KOPT-K1 (cell line): ENCODE results near the gene NCCRP1.
"Not testable (repeated sequence)": the region's sequence is repeated elsewhere in the genome, so short reads cannot be mapped to it uniquely, and the experiment has no call there.

Experiments used
- H3K27ac ChIP-seq: fragments of 200-600 bp; sonication (generic); 2 replicates; pipeline ENCODE4 v1.5.1; 2016; ENCODE audit warnings: antibody characterized with exemption, mild to moderate bottlenecking, low read depth, low read length; ENCODE audit not compliant: poor library complexity, severe bottlenecking
- H3K36me3 ChIP-seq: fragments of 200-600 bp; sonication (generic); 2 replicates; pipeline ENCODE4 v1.5.1; 2017; ENCODE audit warnings: antibody characterized with exemption, mild to moderate bottlenecking, low read length, moderate library complexity; ENCODE audit not compliant: insufficient read depth
- H3K9me3 ChIP-seq: fragments of 200-600 bp; sonication (generic); 2 replicates; pipeline ENCODE4 v1.5.1; 2017; ENCODE audit warnings: antibody characterized with exemption, low read length, mild to moderate bottlenecking; ENCODE audit not compliant: insufficient read depth, poor library complexity, severe bottlenecking

Gene NCCRP1

GRCh38 chr19:39203372-39204341, 6.9 kb downstream of the NCCRP1 start, which contains the start of gene SYCN:
SYCN (minus strand) TSS chr19:39204263; CDS start chr19:39204254, 9 bp downstream.
- Histone ChIP-seq H3K36me3 (no peaks in the 10 kb centered on the region), H3K9me3 (no peaks in the 10 kb centered on the region), H3K27ac (no peak within 1 kb of the TSS)

- Histone ChIP-seq H3K36me3 (no peaks in the 10 kb centered on the region), H3K27ac (no peak overlapping the region), H3K9me3 (no peaks in the 10 kb centered on the region)
Observed at GRCh38 chr19:39205449-39205764, 8.6 kb downstream of the NCCRP1 start.

- Histone ChIP-seq H3K9me3 (no peaks in the 10 kb centered on the region), H3K36me3 (no peaks in the 10 kb centered on the region), H3K27ac (no peak overlapping the region)
Observed at GRCh38 chr19:39206122-39206521, 9.4 kb downstream of the NCCRP1 start.

- Histone ChIP-seq H3K9me3 (no peaks in the 10 kb centered on the region), H3K36me3 (no peaks in the 10 kb centered on the region)
Observed at GRCh38 chr19:39207293-39207836, 10.6 kb downstream of the NCCRP1 start.

GRCh38 chr19:39208175-39208795, 11.5 kb downstream of the NCCRP1 start:
- Histone ChIP-seq H3K27ac (no peak overlapping the region), H3K36me3 (no peaks in the 10 kb centered on the region), H3K9me3 (no peaks in the 10 kb centered on the region)

More at GRCh38 chr19:39207293-39207836, 10.6 kb downstream of the NCCRP1 start:
- no peak overlapping the region for H3K27ac ChIP-seq

- H3K27ac ChIP-seq, result no peak overlapping the region
- H3K9me3 ChIP-seq, result no peaks in the 10 kb centered on the region
- no peaks in the 10 kb centered on the region for H3K36me3 ChIP-seq
Observed at GRCh38 chr19:39209196-39209595, 12.4 kb downstream of the NCCRP1 start.

GRCh38 chr19:39211731-39212374, 15.1 kb downstream of the NCCRP1 start:
- H3K9me3 ChIP-seq, result no peaks in the 10 kb centered on the region
- H3K36me3 ChIP-seq, result no peaks in the 10 kb centered on the region
- H3K27ac ChIP-seq, result no peak overlapping the region

- Histone ChIP-seq H3K36me3 (no peaks in the 10 kb centered on the region), H3K27ac (no peak overlapping the region), H3K9me3 (no peaks in the 10 kb centered on the region)
Observed at GRCh38 chr19:39212375-39212742, 15.6 kb downstream of the NCCRP1 start.

GRCh38 chr19:39215323-39215722, 18.6 kb downstream of the NCCRP1 start:
- H3K36me3 ChIP-seq, H3K9me3 ChIP-seq, H3K27ac ChIP-seq: not testable (repeated sequence)

- no peak overlapping the region for H3K27ac ChIP-seq
- no peaks in the 10 kb centered on the region for H3K36me3 ChIP-seq
- no peaks in the 10 kb centered on the region for H3K9me3 ChIP-seq
Observed at GRCh38 chr19:39217094-39217493, 20.3 kb downstream of the NCCRP1 start.

GRCh38 chr19:39218230-39219007, 21.7 kb downstream of the NCCRP1 start:
- H3K9me3 ChIP-seq, result no peaks in the 10 kb centered on the region
- no peak overlapping the region for H3K27ac ChIP-seq
- no peaks in the 10 kb centered on the region for H3K36me3 ChIP-seq

GRCh38 chr19:39219108-39219507, 22.3 kb downstream of the NCCRP1 start:
- not testable (repeated sequence) for H3K27ac ChIP-seq, H3K9me3 ChIP-seq, H3K36me3 ChIP-seq

- H3K36me3 ChIP-seq, result no peaks in the 10 kb centered on the region
- H3K9me3 ChIP-seq, result no peaks in the 10 kb centered on the region
- no peak overlapping the region for H3K27ac ChIP-seq
Observed at GRCh38 chr19:39223703-39224279, 27.0 kb downstream of the NCCRP1 start.

GRCh38 chr19:39224910-39225309, 28.1 kb downstream of the NCCRP1 start:
- Histone ChIP-seq H3K36me3 (no peaks in the 10 kb centered on the region), H3K9me3 (no peaks in the 10 kb centered on the region), H3K27ac (no peak overlapping the region)
